ENCODE results near the gene ZBTB20. TPM values are rescaled to one million over a fixed set of nuclear protein-coding genes. Genes with fewer than 3 reads are reported as not detected.

ZBTB20 gene
- total and polyA plus RNA-seq, 2 of the 4 experiments (the other 2 are of a cell fraction), result 0.75 to 14.7 TPM

GRCh38 chr3:114293838-114294535 lies 853.1 kb downstream of the ZBTB20 start, which contains the start of gene TIGIT:
Gene TIGIT (plus strand): TSS chr3:114294028. CDS start chr3:114294062, 34 bp downstream.
- H3K56ac ChIP-seq (ENCODE audit: extremely low read depth, insufficient read depth, low read length), result no peak within 1 kb of the TSS
- no peak within 1 kb of the TSS for H3K14ac ChIP-seq (replicated peaks; ENCODE audit: low read depth, low read length)
- H2BK20ac ChIP-seq (ENCODE audit: low read depth, low read length), result no peak within 1 kb of the TSS
- no peak within 1 kb of the TSS for H2BK5ac ChIP-seq (ENCODE audit: low read depth, low read length, poor library complexity, severe bottlenecking)
- no peak within 1 kb of the TSS for H3K4ac ChIP-seq (ENCODE audit: low read depth, low read length)
- no peaks in the 10 kb centered on the region for H3K79me1 ChIP-seq (ENCODE audit: low read depth in 1 of 2, low read length in 2 of 2)
- H2BK120ac ChIP-seq (ENCODE audit: low read depth, low read length), result no peak within 1 kb of the TSS
- no peak within 1 kb of the TSS for H3K18ac ChIP-seq (ENCODE audit: low read depth, low read length)
- no peak within 1 kb of the TSS for H3K27ac ChIP-seq (ENCODE audit: insufficient read depth, low read length)
- H4K8ac ChIP-seq (ENCODE audit: low read depth in 2 of 2, low read length in 2 of 2), result no peak within 1 kb of the TSS
- no peaks in the 10 kb centered on the region for H3K36me3 ChIP-seq (ENCODE audit: control insufficient read depth, insufficient read depth, low read length)
- no peak within 1 kb of the TSS for H3K4me3 ChIP-seq (ENCODE audit: insufficient read depth, low read depth, low read length)
- no peaks in the 10 kb centered on the region for H4K20me1 ChIP-seq (ENCODE audit: insufficient read depth, low read length)
- BruUV-seq (replicated peaks), result no TSS peak
- CTCF ChIA-PET, result interaction anchor here (1.1 kb wide), 1 partner anchor 139 kb away, joined by 3 read pairs; no protein-coding TSS in a partner anchor
- no peak within 1 kb of the TSS for H4K91ac ChIP-seq (ENCODE audit: insufficient read depth, low read depth, low read length)
- no peak for ATAC-seq (ENCODE audit: low read depth)
- no peaks in the 10 kb centered on the region for H3K4me1 ChIP-seq (ENCODE audit: control insufficient read depth, insufficient read depth, low read length)
- TF ChIP-seq CEBPB (IDR thresholded peaks at IDR 0.05; ENCODE audit: low read depth, low read length), result no peak
- no peak for TF ChIP-seq MAZ (IDR thresholded peaks at IDR 0.05; ENCODE audit: borderline replicate concordance, low read depth, low read length)
- no peak for TF ChIP-seq CTCF (conservative IDR thresholded peaks at IDR 0.05; ENCODE audit: low read depth, low read length)
- TF ChIP-seq USF2 (IDR thresholded peaks at IDR 0.05; ENCODE audit: low read depth, low read length), result no peak
- TF ChIP-seq BHLHE40 (IDR thresholded peaks at IDR 0.05; ENCODE audit: low read depth, low read length), result no peak
- TF ChIP-seq, protein P1, sequence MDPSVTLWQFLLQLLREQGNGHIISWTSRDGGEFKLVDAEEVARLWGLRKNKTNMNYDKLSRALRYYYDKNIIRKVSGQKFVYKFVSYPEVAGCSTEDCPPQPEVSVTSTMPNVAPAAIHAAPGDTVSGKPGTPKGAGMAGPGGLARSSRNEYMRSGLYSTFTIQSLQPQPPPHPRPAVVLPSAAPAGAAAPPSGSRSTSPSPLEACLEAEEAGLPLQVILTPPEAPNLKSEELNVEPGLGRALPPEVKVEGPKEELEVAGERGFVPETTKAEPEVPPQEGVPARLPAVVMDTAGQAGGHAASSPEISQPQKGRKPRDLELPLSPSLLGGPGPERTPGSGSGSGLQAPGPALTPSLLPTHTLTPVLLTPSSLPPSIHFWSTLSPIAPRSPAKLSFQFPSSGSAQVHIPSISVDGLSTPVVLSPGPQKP (IDR thresholded peaks at IDR 0.05; ENCODE audit: borderline replicate concordance, low read depth, low read length), result no peak
- no peak for TF ChIP-seq MAFK (IDR thresholded peaks at IDR 0.05; ENCODE audit: low read depth, low read length)
- no peak for TF ChIP-seq CHD1 (IDR thresholded peaks at IDR 0.05; ENCODE audit: low read depth, low read length)
- no peak for TF ChIP-seq FOS (IDR thresholded peaks at IDR 0.05; ENCODE audit: low read depth, low read length)
- no peak for TF ChIP-seq RFX5 (IDR thresholded peaks at IDR 0.05; ENCODE audit: low read depth, low read length)
- TF ChIP-seq RCOR1 (IDR thresholded peaks at IDR 0.05; ENCODE audit: insufficient replicate concordance, low read length), result no peak
- no peak for TF ChIP-seq SMC3 (IDR thresholded peaks at IDR 0.05; ENCODE audit: low read depth, low read length)
- TF ChIP-seq MXI1 (IDR thresholded peaks at IDR 0.05; ENCODE audit: borderline replicate concordance, low read depth, low read length), result no peak
- TF ChIP-seq NFE2L2 (IDR thresholded peaks at IDR 0.05; ENCODE audit: low read depth, low read length), result no peak
- no peak for TF ChIP-seq POLR2A (IDR thresholded peaks at IDR 0.05; ENCODE audit: low read depth, low read length)
- TF ChIP-seq RAD21 (IDR thresholded peaks at IDR 0.05; ENCODE audit: low read length), result no peak
- POLR2A ChIA-PET (ENCODE audit: unreplicated experiment), result no interaction called here
- peaks cover 2% of the 10 kb centered on the region; the same call in 1 of the 2 replicates for H3K9me1 ChIP-seq (ENCODE audit: insufficient read depth, low read length)
- H2AFZ ChIP-seq (replicated peaks; ENCODE audit: low read length, poor library complexity), result no peak within 1 kb of the TSS
- whole genome bisulfite sequencing, 2 experiments (ENCODE audit: extremely low coverage in 2 of 2, insufficient read length in 1 of 2), result 57% methylated on average over 1 of the region's 7 CpGs; no CpG with 5 or more reads in 1 of the 2 experiments
- no peak within 1 kb of the TSS for H2BK15ac ChIP-seq (ENCODE audit: low read depth, low read length)
- no peak within 1 kb of the TSS for H3K23ac ChIP-seq (ENCODE audit: low read depth, low read length)
- H3K27me3 ChIP-seq (ENCODE audit: control insufficient read depth, insufficient read depth, low read length), result peaks cover 14% of the 10 kb centered on the region
- no peaks in the 10 kb centered on the region for H3K9me3 ChIP-seq (ENCODE audit: control insufficient read depth, insufficient read depth, low read length)
- DNase-seq, result no peak
- in situ Hi-C loops (cut with MboI; ENCODE audit: low sequenced_read_pairs), result no loop called here
- intact Hi-C loops (cut with micrococcal nuclease), result loop anchor here (5.0 kb wide), 1 partner anchor 123 kb away; no protein-coding TSS in a partner anchor
- dilution Hi-C loops (cut with HindIII; ENCODE audit: low sequenced_read_pairs, unreplicated experiment), result no loop called here
- H4K5ac ChIP-seq (ENCODE audit: low read depth, low read length), result no peak within 1 kb of the TSS
- H2AK5ac ChIP-seq (ENCODE audit: low read depth, low read length), result no peak within 1 kb of the TSS
- no peak within 1 kb of the TSS for H2AK9ac ChIP-seq (replicated peaks; ENCODE audit: low read depth, low read length, poor library complexity)
- H3K4me2 ChIP-seq (ENCODE audit: low read depth, low read length), result no peak within 1 kb of the TSS
- H3K9ac ChIP-seq (ENCODE audit: low read depth, low read length), result no peak within 1 kb of the TSS

All from IMR-90 (cell line).